ENCODE data around the gene SCRT2. TPM values are rescaled to one million over a fixed set of nuclear protein-coding genes. Genes with fewer than 3 reads are reported as not detected.

Gene SCRT2
- total RNA-seq, 4 donors from 2014 or later, result not detected

DNA sequence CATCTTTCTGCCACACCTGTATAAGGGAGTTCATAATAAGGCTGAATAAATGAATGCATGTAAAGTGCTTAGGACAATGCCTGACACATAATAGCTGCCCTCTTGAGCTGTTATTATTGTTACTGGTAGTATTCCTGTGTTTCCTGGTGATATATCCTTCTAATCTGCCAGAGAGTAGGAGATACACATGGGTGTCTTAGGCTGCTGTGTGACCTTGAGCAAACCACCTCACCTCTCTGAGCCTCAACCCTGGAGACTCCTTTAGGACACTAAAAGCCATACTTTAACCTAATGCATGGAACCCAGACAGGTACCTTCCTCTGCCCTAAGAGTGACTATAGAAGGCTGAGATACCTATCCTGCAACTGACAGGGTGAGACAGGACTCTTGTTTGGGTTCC, 7.6 kb downstream of the SCRT2 start:
- peaks cover 0 to 97% (median 48%) of the 10 kb centered on the region in 4 donors for H3K27me3 ChIP-seq
- no peak overlapping the region for H3K27ac ChIP-seq (replicated peaks in 1 of 4)
- H3K4me3 ChIP-seq, result no peak overlapping the region
- no peak for TF ChIP-seq POLR2AphosphoS5 (IDR thresholded peaks at IDR 0.05)
- TF ChIP-seq EP300 (IDR thresholded peaks at IDR 0.05), result no peak
- no peak for TF ChIP-seq POLR2A (IDR thresholded peaks at IDR 0.05; ENCODE audit: low read depth)
- TF ChIP-seq, protein P1, sequence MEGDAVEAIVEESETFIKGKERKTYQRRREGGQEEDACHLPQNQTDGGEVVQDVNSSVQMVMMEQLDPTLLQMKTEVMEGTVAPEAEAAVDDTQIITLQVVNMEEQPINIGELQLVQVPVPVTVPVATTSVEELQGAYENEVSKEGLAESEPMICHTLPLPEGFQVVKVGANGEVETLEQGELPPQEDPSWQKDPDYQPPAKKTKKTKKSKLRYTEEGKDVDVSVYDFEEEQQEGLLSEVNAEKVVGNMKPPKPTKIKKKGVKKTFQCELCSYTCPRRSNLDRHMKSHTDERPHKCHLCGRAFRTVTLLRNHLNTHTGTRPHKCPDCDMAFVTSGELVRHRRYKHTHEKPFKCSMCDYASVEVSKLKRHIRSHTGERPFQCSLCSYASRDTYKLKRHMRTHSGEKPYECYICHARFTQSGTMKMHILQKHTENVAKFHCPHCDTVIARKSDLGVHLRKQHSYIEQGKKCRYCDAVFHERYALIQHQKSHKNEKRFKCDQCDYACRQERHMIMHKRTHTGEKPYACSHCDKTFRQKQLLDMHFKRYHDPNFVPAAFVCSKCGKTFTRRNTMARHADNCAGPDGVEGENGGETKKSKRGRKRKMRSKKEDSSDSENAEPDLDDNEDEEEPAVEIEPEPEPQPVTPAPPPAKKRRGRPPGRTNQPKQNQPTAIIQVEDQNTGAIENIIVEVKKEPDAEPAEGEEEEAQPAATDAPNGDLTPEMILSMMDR (IDR thresholded peaks at IDR 0.05), result no peak
- peaks cover 5 to 22% (median 7%) of the 10 kb centered on the region in 4 donors for H3K4me1 ChIP-seq
- no peaks in the 10 kb centered on the region for H3K36me3 ChIP-seq
- no peaks in the 10 kb centered on the region for H3K9me3 ChIP-seq
- no peak for DNase-seq (ENCODE audit: extremely low spot score)
- intact Hi-C loops (cut with DNase I), result loop anchor here (5.0 kb wide), 1 partner anchor 106 kb away; no protein-coding TSS in a partner anchor

DNA sequence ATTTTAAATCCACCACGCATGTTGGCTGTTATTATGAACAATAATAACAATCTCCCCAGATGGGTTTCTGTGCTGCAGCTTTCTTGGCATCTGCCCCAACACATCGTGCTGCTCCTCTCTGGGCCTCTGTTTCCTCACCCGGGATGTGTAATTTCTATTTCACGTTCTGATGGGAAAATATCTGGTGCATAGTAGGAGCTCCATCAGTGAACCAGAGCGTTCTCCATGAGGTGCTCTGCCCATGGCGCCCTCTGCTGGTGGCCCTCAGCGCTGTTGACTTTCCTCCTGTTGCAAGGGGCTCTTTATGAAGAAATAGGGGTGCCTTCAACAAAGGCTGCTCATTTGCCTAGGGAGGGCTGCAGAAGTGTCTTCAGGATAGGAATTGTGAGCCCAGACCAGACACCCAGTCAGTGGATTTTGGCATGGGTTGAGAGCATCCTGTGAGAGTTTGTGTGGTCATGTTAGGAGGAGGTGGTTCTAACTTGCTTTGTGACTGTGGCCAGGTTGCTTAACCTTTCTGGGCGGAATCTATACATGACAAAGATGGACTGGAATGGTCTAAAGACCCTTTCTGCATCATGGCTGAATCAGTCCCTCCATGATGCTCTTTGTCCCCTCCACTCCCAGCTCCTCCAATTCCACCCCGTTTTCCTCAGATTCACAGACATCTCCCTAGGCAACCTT, 8.1 kb downstream of the SCRT2 start:
- Histone ChIP-seq H3K27ac (replicated peaks in 1 of 4) (no peak overlapping the region), H3K27me3 (peaks cover 0 to 97% (median 48%) of the 10 kb centered on the region in 4 donors), H3K4me3 (no peak overlapping the region), H3K9me3 (no peaks in the 10 kb centered on the region), H3K36me3 (no peaks in the 10 kb centered on the region), H3K4me1 (peaks cover 5 to 22% (median 7%) of the 10 kb centered on the region in 4 donors)
- WGBS, result 26% methylated on average over 9 of the region's 9 CpGs
- no peak for TF ChIP-seq EP300 (IDR thresholded peaks at IDR 0.05)
- TF ChIP-seq, protein P1 (IDR thresholded peaks at IDR 0.05), result peak; percentile 66 to 78 (median 67)
- no peak for TF ChIP-seq POLR2AphosphoS5 (IDR thresholded peaks at IDR 0.05)
- no peak for TF ChIP-seq POLR2A (IDR thresholded peaks at IDR 0.05; ENCODE audit: low read depth)
- intact Hi-C loops (cut with DNase I), result loop anchor here (5.0 kb wide), 1 partner anchor 105 kb away; no protein-coding TSS in a partner anchor
- DNase-seq (ENCODE audit: extremely low spot score), result no peak

DNA sequence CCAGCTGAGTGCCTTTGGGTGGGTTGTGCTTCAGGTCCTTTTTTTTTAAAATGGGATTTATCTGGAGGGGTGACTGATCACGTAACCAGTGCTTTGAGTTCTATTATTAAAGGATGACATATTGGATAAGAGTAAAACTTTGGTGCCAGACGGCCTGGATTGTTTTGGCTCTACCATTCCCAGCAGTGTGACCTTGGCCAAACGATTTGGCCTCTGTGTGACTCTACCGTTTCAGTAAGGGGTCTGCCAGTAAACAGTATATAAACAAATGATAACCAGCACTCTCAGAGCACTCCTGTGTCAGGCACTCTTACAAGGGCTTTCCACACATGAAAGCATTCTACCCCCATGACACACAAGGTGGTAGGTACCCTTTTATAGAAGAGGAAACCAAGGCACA, 8.7 kb downstream of the SCRT2 start:
- TF ChIP-seq, protein P1 (IDR thresholded peaks at IDR 0.05), result no peak
- no peak for TF ChIP-seq POLR2AphosphoS5 (IDR thresholded peaks at IDR 0.05)
- no peak for TF ChIP-seq EP300 (IDR thresholded peaks at IDR 0.05)
- TF ChIP-seq POLR2A (IDR thresholded peaks at IDR 0.05; ENCODE audit: low read depth), result no peak
- Histone ChIP-seq H3K36me3 (no peaks in the 10 kb centered on the region), H3K27ac (replicated peaks in 1 of 4) (no peak overlapping the region), H3K4me3 (no peak overlapping the region), H3K4me1 (peaks cover 6 to 22% (median 10%) of the 10 kb centered on the region in 4 donors), H3K27me3 (peaks cover 0 to 97% (median 48%) of the 10 kb centered on the region in 4 donors), H3K9me3 (no peaks in the 10 kb centered on the region)
- intact Hi-C loops (cut with DNase I), result loop anchor here (5.0 kb wide), 1 partner anchor 105 kb away; no protein-coding TSS in a partner anchor
- DNase-seq (ENCODE audit: extremely low spot score), result no peak
- WGBS, result 45% methylated on average over 4 of the region's 4 CpGs

DNA sequence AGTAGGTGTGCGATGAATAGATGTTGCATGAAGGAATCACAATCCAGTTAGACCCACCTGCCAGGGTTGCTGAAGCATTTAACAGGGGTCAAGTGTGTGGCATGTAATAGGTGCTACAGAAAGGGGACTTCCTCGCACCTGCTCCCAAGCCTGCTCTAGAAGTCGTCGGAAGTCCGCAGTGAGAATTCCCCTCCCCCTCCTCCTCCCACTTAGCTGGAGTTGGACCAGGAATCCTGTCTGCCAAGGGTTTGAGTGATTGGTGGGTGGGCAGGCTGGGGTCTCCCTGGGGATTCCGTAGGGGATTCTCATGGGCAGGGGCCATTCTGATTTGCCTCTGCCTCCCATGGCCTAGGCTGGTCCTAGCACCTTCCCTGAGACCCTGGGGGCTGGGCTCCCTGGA, 10.3 kb downstream of the SCRT2 start:
- intact Hi-C loops (cut with DNase I), result loop anchor here (5.0 kb wide), 1 partner anchor 103 kb away; no protein-coding TSS in a partner anchor

More for the DNA sequence above, 10.3 kb downstream of the SCRT2 start:
- 32% methylated on average over 6 of the region's 6 CpGs for WGBS
- Histone ChIP-seq H3K4me3 (no peak overlapping the region), H3K27ac (replicated peaks in 1 of 4) (no peak overlapping the region), H3K36me3 (no peaks in the 10 kb centered on the region), H3K9me3 (no peaks in the 10 kb centered on the region), H3K4me1 (peaks cover 12 to 20% (median 14%) of the 10 kb centered on the region in 4 donors), H3K27me3 (peaks cover 0 to 97% (median 49%) of the 10 kb centered on the region in 4 donors)
- no peak for TF ChIP-seq POLR2AphosphoS5 (IDR thresholded peaks at IDR 0.05)
- TF ChIP-seq EP300 (IDR thresholded peaks at IDR 0.05), result no peak
- TF ChIP-seq, protein P1 (IDR thresholded peaks at IDR 0.05), result no peak
- no peak for TF ChIP-seq POLR2A (IDR thresholded peaks at IDR 0.05; ENCODE audit: low read depth)
- DNase-seq (ENCODE audit: extremely low spot score), result no peak

Data from esophagus muscularis mucosa (tissue), 4 donors.